Stimulated activated naive CD8-positive, alpha-beta T cell treated with anti-CD3 and anti-CD28 coated beads, Interleukin-15, Interleukin-2, amounts not matched to agents 100 ng/mL and 50 ng/mL, for 24 hours (primary cell): Measurements from ENCODE around the gene SHISA7.

Source experiments
- H3K27ac Mint-ChIP-seq: one replicate; pipeline ENCODE4 v1.8.0; 2021; ENCODE audit warnings: mild to moderate bottlenecking, mixed read lengths
- H3K27me3 Mint-ChIP-seq: one replicate; pipeline ENCODE4 v1.8.0; 2021; ENCODE audit warnings: mixed read lengths
- H3K36me3 Mint-ChIP-seq: one replicate; pipeline ENCODE4 v1.8.0; 2021; ENCODE audit warnings: low read depth, mixed read lengths
- H3K4me1 Mint-ChIP-seq: one replicate; pipeline ENCODE4 v1.8.0; 2021; ENCODE audit warnings: low read depth, mixed read lengths
- H3K4me3 Mint-ChIP-seq: one replicate; pipeline ENCODE4 v1.8.0; 2021; ENCODE audit warnings: mild to moderate bottlenecking, mixed read lengths
- H3K9me3 Mint-ChIP-seq: one replicate; pipeline ENCODE4 v1.8.0; 2021; ENCODE audit warnings: mixed read lengths

The SHISA7 gene

GRCh38 chr19:55461259-55461973 lies 18.3 kb upstream of the SHISA7 start, which contains the start of gene ISOC2:
Gene ISOC2, minus strand, starts transcription at chr19:55461642. Its CDS starts 5,156 bp downstream, at chr19:55456486.
- peaks cover 24% of the 10 kb centered on the region for H3K4me1 Mint-ChIP-seq
- H3K9me3 Mint-ChIP-seq = no peaks in the 10 kb centered on the region
- no peaks in the 10 kb centered on the region for H3K27me3 Mint-ChIP-seq
- no peaks in the 10 kb centered on the region for H3K36me3 Mint-ChIP-seq
- H3K27ac Mint-ChIP-seq = peak within 1 kb of the TSS; percentile 92
- peak within 1 kb of the TSS; percentile 85 for H3K4me3 Mint-ChIP-seq

- Mint-ChIP-seq H3K4me1 (peaks cover 24% of the 10 kb centered on the region), H3K9me3 (no peaks in the 10 kb centered on the region), H3K27me3 (no peaks in the 10 kb centered on the region), H3K4me3 (peak overlapping the region; percentile 85), H3K27ac (peak overlapping the region; percentile 92), H3K36me3 (no peaks in the 10 kb centered on the region)
These were observed 17.7 kb upstream of the SHISA7 start for GRCh38 chr19:55460670-55461258.

DNA sequence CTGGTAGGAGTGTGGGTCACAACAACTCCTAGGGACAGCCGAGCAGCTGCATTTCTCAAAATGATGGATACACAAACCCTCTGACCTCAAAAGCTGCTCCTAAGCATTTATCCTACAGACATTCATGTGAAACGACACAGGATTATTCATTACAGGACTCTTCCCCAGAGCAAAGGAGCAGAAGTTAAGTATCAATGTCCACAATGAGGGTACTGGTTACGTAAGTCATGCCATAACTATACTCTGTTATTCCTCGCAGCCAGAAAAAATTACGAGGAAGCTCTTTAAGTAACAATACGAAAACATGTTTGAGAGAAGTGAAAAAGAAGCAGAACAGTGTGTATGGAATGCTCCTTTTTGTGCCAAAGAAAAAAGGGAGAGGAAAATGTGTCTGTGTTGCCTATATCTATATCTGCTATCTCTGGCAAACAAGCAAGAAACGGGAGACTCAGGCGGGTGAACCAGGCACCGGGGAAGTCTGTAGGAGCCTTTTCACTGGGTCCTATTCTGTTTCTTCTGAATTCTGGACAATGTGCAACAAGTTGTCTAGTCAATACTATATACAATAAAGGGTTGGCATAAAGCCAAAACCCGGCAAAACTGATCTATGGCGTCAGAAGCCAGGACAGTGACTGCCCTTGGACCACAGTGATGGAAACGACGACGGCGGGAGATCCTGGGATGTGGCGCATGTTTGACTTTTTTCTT lies 17.0 kb upstream of the SHISA7 start:
- Mint-ChIP-seq H3K27me3 (no peaks in the 10 kb centered on the region), H3K4me1 (peaks cover 24% of the 10 kb centered on the region), H3K9me3 (no peaks in the 10 kb centered on the region), H3K27ac (no peak overlapping the region), H3K4me3 (peak overlapping the region; percentile 85), H3K36me3 (no peaks in the 10 kb centered on the region)

- no peaks in the 10 kb centered on the region for H3K9me3 Mint-ChIP-seq
- H3K4me3 Mint-ChIP-seq = peak overlapping the region; percentile 85
- no peaks in the 10 kb centered on the region for H3K27me3 Mint-ChIP-seq
- no peak overlapping the region for H3K27ac Mint-ChIP-seq
- H3K4me1 Mint-ChIP-seq = peaks cover 24% of the 10 kb centered on the region
- H3K36me3 Mint-ChIP-seq = no peaks in the 10 kb centered on the region
These were observed 16.4 kb upstream of the SHISA7 start for GRCh38 chr19:55459551-55459949.

- no peaks in the 10 kb centered on the region for H3K9me3 Mint-ChIP-seq
- peaks cover 11% of the 10 kb centered on the region for H3K36me3 Mint-ChIP-seq
- H3K4me3 Mint-ChIP-seq = no peak overlapping the region
- peaks cover 11% of the 10 kb centered on the region for H3K27me3 Mint-ChIP-seq
- H3K27ac Mint-ChIP-seq = no peak overlapping the region
- H3K4me1 Mint-ChIP-seq = peaks cover 29% of the 10 kb centered on the region
These were observed 14.8 kb upstream of the SHISA7 start for GRCh38 chr19:55457683-55458457.

DNA sequence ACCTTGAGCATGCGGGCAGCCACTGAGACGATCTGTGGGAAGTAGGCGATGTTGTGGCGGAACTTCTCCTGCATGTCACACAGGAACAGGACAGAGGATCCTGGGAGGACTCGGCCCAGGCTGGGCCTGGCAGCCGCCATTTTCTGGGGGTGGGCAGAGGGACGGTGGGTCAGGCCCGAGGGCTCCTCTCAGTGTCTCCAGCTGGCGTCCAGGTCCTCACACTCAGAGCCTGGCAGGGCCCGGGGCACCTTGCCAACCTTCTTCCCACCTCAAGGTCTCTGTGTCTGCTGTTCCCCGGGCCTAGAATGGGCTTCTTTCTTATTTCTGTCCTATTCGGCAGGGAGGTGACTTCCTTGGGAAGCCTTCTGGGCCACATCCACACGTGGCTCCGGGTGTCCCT lies 13.2 kb upstream of the SHISA7 start:
- Mint-ChIP-seq H3K9me3 (no peaks in the 10 kb centered on the region), H3K36me3 (peaks cover 11% of the 10 kb centered on the region), H3K27ac (no peak overlapping the region), H3K4me3 (no peak overlapping the region), H3K27me3 (peaks cover 15% of the 10 kb centered on the region), H3K4me1 (peaks cover 22% of the 10 kb centered on the region)

DNA sequence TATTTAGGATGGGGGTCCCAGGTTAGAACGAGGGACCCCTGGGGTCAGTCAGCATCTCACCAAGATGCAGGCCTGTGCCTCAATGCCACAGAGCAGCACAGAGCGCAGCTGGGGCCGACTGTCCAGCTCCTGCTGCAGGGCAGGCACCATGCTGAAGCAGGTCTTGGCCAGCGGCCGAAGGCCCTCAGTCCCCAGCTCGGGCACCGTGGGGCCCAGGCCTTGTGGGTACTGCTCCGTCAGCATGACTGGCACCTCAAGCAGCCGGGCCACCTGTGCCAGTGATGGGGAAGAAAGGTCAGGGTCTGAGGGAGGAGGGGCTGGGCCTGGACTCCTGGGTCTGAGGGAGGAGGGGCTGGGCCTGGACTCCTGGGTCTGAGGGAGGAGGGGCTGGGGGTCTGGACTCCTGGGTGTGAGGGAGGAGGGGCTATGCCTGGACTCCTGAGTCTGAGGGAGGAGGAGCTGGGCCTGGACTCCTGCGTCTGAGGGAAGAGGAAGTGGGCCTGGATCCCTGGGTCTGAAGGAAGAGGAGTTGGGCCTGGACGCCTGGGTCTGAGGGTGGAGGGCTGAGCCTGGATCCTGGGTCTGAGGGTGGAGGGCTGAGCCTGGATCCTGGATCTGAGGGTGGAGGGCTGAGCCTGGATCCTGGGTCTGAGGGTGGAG lies 12.6 kb upstream of the SHISA7 start:
- H3K27ac Mint-ChIP-seq = no peak overlapping the region
- H3K9me3 Mint-ChIP-seq = no peaks in the 10 kb centered on the region
- no peak overlapping the region for H3K4me3 Mint-ChIP-seq
- peaks cover 19% of the 10 kb centered on the region for H3K27me3 Mint-ChIP-seq
- H3K4me1 Mint-ChIP-seq = peaks cover 19% of the 10 kb centered on the region
- H3K36me3 Mint-ChIP-seq = peaks cover 11% of the 10 kb centered on the region

GRCh38 chr19:55454787-55455243 lies 11.7 kb upstream of the SHISA7 start:
- Mint-ChIP-seq H3K4me3 (no peak overlapping the region), H3K27ac (no peak overlapping the region), H3K36me3 (peaks cover 11% of the 10 kb centered on the region), H3K4me1 (peaks cover 10% of the 10 kb centered on the region), H3K9me3 (no peaks in the 10 kb centered on the region), H3K27me3 (peaks cover 23% of the 10 kb centered on the region)

GRCh38 chr19:55453511-55454260 lies 10.6 kb upstream of the SHISA7 start:
- Mint-ChIP-seq H3K36me3 (peaks cover 11% of the 10 kb centered on the region), H3K27ac (no peak overlapping the region), H3K4me1 (peaks cover 9% of the 10 kb centered on the region), H3K27me3 (peaks cover 23% of the 10 kb centered on the region), H3K4me3 (no peak overlapping the region), H3K9me3 (no peaks in the 10 kb centered on the region)

DNA sequence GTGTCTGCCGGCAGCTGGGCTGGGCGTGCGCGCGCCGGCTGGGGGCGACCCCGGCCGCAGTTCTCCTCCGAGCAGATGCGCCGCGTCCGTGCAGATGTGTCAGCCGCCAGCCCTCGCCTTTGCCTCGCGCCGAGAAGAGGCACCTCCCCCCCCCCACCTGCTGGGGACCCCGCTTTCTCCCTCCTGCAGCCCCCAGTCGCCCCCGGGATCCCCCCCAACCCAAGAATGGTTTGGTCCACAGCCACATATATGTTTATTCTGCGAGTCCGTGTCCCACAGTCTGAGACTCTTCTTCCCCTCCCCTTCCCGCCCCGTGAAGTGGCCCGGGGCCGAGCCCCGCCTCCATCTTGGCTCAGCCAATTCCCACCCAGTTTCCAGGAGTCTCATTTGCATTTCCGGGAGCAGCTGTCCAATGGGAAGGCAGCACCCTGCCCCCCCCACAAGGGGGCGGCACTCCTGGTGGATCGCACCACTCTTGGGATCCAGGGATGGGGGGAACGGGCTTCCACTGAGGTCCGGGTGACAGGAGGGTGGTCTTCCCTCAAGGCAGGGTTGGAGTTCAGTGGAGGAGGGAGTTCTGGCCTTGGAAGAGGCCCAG lies 9.7 kb upstream of the SHISA7 start:
- Mint-ChIP-seq H3K4me3 (no peak overlapping the region), H3K27me3 (peaks cover 23% of the 10 kb centered on the region), H3K36me3 (peaks cover 11% of the 10 kb centered on the region), H3K27ac (no peak overlapping the region), H3K9me3 (no peaks in the 10 kb centered on the region), H3K4me1 (peaks cover 9% of the 10 kb centered on the region)

GRCh38 chr19:55451965-55452748 lies 9.1 kb upstream of the SHISA7 start:
- peak overlapping the region; percentile 55 for H3K4me3 Mint-ChIP-seq
- H3K36me3 Mint-ChIP-seq = peaks cover 11% of the 10 kb centered on the region
- H3K4me1 Mint-ChIP-seq = peaks cover 9% of the 10 kb centered on the region
- H3K27ac Mint-ChIP-seq = no peak overlapping the region
- H3K9me3 Mint-ChIP-seq = no peaks in the 10 kb centered on the region
- H3K27me3 Mint-ChIP-seq = peaks cover 23% of the 10 kb centered on the region

DNA sequence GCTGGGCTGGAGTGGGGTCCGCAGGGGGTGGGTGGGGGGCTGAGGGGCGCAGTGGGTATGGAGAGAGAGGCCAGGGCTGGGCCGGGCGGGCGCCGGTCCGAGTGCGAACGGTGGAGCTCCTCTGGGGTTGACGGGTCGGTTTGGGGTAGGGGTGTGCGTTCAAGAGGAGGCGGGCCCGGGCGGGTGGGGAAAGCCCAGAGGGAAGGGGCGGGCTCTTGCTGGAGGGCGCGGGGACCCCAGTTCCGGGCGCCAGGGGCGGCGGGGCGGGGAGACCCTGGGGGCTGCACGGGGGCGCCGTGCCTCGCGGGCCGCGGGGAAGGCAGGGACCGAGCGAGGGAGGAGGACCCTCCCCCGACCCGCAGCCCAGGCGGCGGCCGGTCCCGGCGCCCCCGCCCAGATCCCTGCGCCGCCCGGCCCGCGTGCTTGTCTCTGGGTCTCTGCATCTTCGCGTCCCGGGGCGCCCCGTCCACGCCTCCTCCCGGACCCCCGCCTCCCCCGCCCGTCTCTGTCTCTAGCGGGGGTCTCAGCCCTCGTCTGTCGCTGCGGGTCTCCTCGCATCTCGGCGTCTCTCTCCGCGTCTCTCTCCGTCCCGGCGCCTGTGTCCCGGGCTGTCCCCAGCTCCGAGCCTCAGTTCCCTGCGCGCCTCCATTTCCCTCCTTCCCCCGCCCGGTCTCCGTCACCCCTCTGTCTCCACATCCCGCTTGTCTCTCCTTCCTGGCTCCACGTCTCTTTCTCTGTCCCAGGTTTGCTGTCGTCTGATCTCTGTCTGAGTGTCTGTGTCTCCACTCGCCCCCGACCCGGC lies 8.3 kb upstream of the SHISA7 start:
- no peaks in the 10 kb centered on the region for H3K9me3 Mint-ChIP-seq
- H3K4me3 Mint-ChIP-seq = peak overlapping the region; percentile 55
- peaks cover 23% of the 10 kb centered on the region for H3K27me3 Mint-ChIP-seq
- peak overlapping the region; percentile 40 for H3K27ac Mint-ChIP-seq
- peaks cover 11% of the 10 kb centered on the region for H3K36me3 Mint-ChIP-seq
- peaks cover 9% of the 10 kb centered on the region for H3K4me1 Mint-ChIP-seq
